Liver (tissue), 9 donors: ENCODE data around the gene IL1A. TPM values are rescaled to one million over a fixed set of nuclear protein-coding genes. Genes with fewer than 3 reads are reported as not detected.

Source experiments
- DNase-seq: peaks from one replicate; pipeline ENCODE4 v3.0.0-alpha.2; 2017; ENCODE audit warnings: low spot score
- H3K27ac ChIP-seq, 2 donors: one replicate each; pipeline ENCODE4 v1.7.0; 2013; ENCODE audit warnings: inconsistent platforms in 2 of 2, low read length in 2 of 2, control low read depth in 1 of 2, low read depth in 1 of 2, mild to moderate bottlenecking in 1 of 2
- H3K27me3 ChIP-seq, 4 donors: one replicate each; pipeline versions ENCODE4 v1.6.1 to v1.7.0; 2013; ENCODE audit warnings: low read length in 3 of 4, inconsistent platforms in 1 of 4, mild to moderate bottlenecking in 1 of 4, moderate library complexity in 1 of 4; ENCODE audit not compliant: control insufficient read depth in 4 of 4, insufficient read depth in 4 of 4
- H3K36me3 ChIP-seq, 4 donors: one replicate each; pipeline versions ENCODE4 v1.6.1 to v1.7.0; 2013; ENCODE audit warnings: low read length in 3 of 4, mild to moderate bottlenecking in 3 of 4, low read depth in 1 of 4, moderate library complexity in 1 of 4; ENCODE audit not compliant: control insufficient read depth in 4 of 4, insufficient read depth in 3 of 4
- H3K4me1 ChIP-seq, 4 donors: one replicate each; pipeline versions ENCODE4 v1.6.1 to v1.7.0; 2013; ENCODE audit warnings: low read length in 3 of 4, mild to moderate bottlenecking in 3 of 4, moderate library complexity in 1 of 4; ENCODE audit not compliant: control insufficient read depth in 4 of 4, insufficient read depth in 4 of 4
- H3K4me3 ChIP-seq, 3 donors: one replicate each; pipeline versions ENCODE4 v1.6.1 to v1.7.0; 2013; ENCODE audit warnings: low read length in 3 of 3, control low read depth in 1 of 3, low read depth in 1 of 3, mild to moderate bottlenecking in 1 of 3
- H3K9ac ChIP-seq, 2 donors: one replicate each; pipeline ENCODE4 v1.7.0; 2013; ENCODE audit warnings: low read length in 2 of 2, mild to moderate bottlenecking in 2 of 2, moderate library complexity in 2 of 2, control low read depth in 1 of 2, low read depth in 1 of 2
- H3K9me3 ChIP-seq, 4 donors: one replicate each; pipeline versions ENCODE4 v1.6.1 to v1.7.0; 2013; ENCODE audit warnings: low read length in 3 of 4; ENCODE audit not compliant: control insufficient read depth in 4 of 4
- ATF3 ChIP-seq: IDR thresholded peaks from 2 replicates; pipeline ENCODE4 v1.6.1; 2016; ENCODE audit warnings: antibody characterized with exemption
- CTCF ChIP-seq: fragments of 150-350 bp; IDR thresholded peaks from 2 replicates; pipeline ENCODE4 v1.5.1; 2017; ENCODE audit warnings: improper control_type of control experiment, low read depth, low read length; ENCODE audit not compliant: missing input control
- EGR1 ChIP-seq, 2 donors: IDR thresholded peaks; 2 replicates each; pipeline ENCODE4 v1.6.1; 2016 to 2018; ENCODE audit warnings: antibody characterized with exemption in 2 of 2, low read depth in 2 of 2
- FOXA2 ChIP-seq: IDR thresholded peaks from 2 replicates; pipeline ENCODE4 v1.6.1; 2016; ENCODE audit warnings: antibody characterized with exemption
- HNF4A ChIP-seq, 2 donors: conservative IDR thresholded peaks; 2 replicates each; pipeline ENCODE4 v1.6.1; 2016; ENCODE audit warnings: antibody characterized with exemption in 2 of 2, mild to moderate bottlenecking in 2 of 2
- HNF4G ChIP-seq: IDR thresholded peaks from 2 replicates; pipeline ENCODE4 v1.6.1; 2016; ENCODE audit warnings: antibody characterized with exemption
- JUND ChIP-seq, 2 donors: IDR thresholded peaks; 2 replicates each; pipeline ENCODE4 v1.6.1; 2016; ENCODE audit warnings: antibody characterized with exemption in 2 of 2
- MAX ChIP-seq: IDR thresholded peaks from 2 replicates; pipeline ENCODE4 v1.6.1; 2016; ENCODE audit warnings: antibody characterized with exemption
- NR2F2 ChIP-seq: IDR thresholded peaks from 2 replicates; pipeline ENCODE4 v1.6.1; 2016; ENCODE audit warnings: antibody characterized with exemption
- RAD21 ChIP-seq, 2 donors: IDR thresholded peaks; 2 replicates each; pipeline ENCODE4 v1.6.1; 2016; ENCODE audit warnings: antibody characterized with exemption in 2 of 2, mild to moderate bottlenecking in 2 of 2
- REST ChIP-seq: IDR thresholded peaks from 2 replicates; pipeline ENCODE4 v1.6.1; 2016; ENCODE audit warnings: antibody characterized with exemption, mild to moderate bottlenecking
- RXRA ChIP-seq, 2 donors: IDR thresholded peaks; 2 replicates each; pipeline ENCODE4 v1.6.1; 2017 to 2018; ENCODE audit warnings: antibody characterized with exemption in 2 of 2, mild to moderate bottlenecking in 1 of 2
- SP1 ChIP-seq: IDR thresholded peaks from 2 replicates; pipeline ENCODE4 v1.6.1; 2018; ENCODE audit warnings: antibody characterized with exemption, mild to moderate bottlenecking
- TAF1 ChIP-seq: conservative IDR thresholded peaks from 2 replicates; pipeline ENCODE4 v1.6.1; 2016; ENCODE audit warnings: antibody characterized with exemption, mild to moderate bottlenecking
- YY1 ChIP-seq: IDR thresholded peaks from 2 replicates; pipeline ENCODE4 v1.6.1; 2016; ENCODE audit warnings: antibody characterized with exemption, mild to moderate bottlenecking
- ZBTB33 ChIP-seq: IDR thresholded peaks from 2 replicates; pipeline ENCODE4 v1.6.1; 2016; ENCODE audit warnings: antibody characterized with exemption
- WGBS: extraction: QIAGEN DNeasy Blood & Tissue Kit; methylation state at CpG from one replicate; pipeline ENCODE4 v1.1.7; 2013; 5-methylcytosine and 5-hydroxymethylcytosine counted together
- polyA plus RNA-seq, 2 donors: library from polyadenylated mRNA; stranded (reverse) in 1 of 2; unstranded in 1 of 2; fragments of 200-250 nt in 1 of 2; fragments of >200 nt in 1 of 2; fragmentation: Nextera tagmentation in 1 of 2; extraction: Ambion mirVana in 1 of 2; gene quantifications; one replicate each; pipeline versions ENCODE4 v1.2.1 to v1.2.3, GENCODE V29; 2013 to 2015
- total RNA-seq, 2 donors: library from RNA; depleted of rRNA; stranded (reverse); fragments of >200 nt; gene quantifications; one replicate each; pipeline ENCODE4 v1.2.3, GENCODE V29; 2014
- donor health status: healthy.
- donor health status: healthy.
- donor health status: healthy.
- donor health status: healthy.
- donor health status: healthy.

IL1A gene
- total and polyA plus RNA-seq, 4 donors: 0.05 TPM; not detected in 3

- no peaks in the 10 kb centered on the region for H3K36me3 ChIP-seq
Measured at GRCh38 chr2:112757265-112757664, 27.0 kb downstream of the IL1A start.

GRCh38 chr2:112756207-112756606 is 28.1 kb downstream of the IL1A start:
- Histone ChIP-seq H3K9ac (no peak overlapping the region), H3K36me3 (no peaks in the 10 kb centered on the region), H3K4me3 (no peak overlapping the region), H3K4me1 (peaks cover 4 to 25% (median 11%) of the 10 kb centered on the region in 4 donors), H3K9me3 (no peaks in the 10 kb centered on the region), H3K27ac (no peak overlapping the region), H3K27me3 (no peaks in the 10 kb centered on the region)
- 81% methylated on average over 3 of the region's 3 CpGs for WGBS
- TF ChIP-seq RXRA (IDR thresholded peaks at IDR 0.05) (no peak), JUND (IDR thresholded peaks at IDR 0.05) (no peak), CTCF (no peak), MAX (no peak), YY1 (no peak), EGR1 (IDR thresholded peaks at IDR 0.05; ENCODE audit: low read depth in 2 of 2) (no peak), REST (no peak), NR2F2 (no peak), SP1 (no peak), TAF1 (no peak), FOXA2 (no peak), ZBTB33 (no peak), HNF4G (no peak), ATF3 (no peak), RAD21 (IDR thresholded peaks at IDR 0.05) (no peak)
- DNase-seq: no peak

More at GRCh38 chr2:112757265-112757664, 27.0 kb downstream of the IL1A start:
- no peak overlapping the region for H3K4me3 ChIP-seq
- peak; percentile 40 for DNase-seq
- 55% methylated on average over 3 of the region's 3 CpGs for WGBS
- peaks cover 0 to 16% (median 8%) of the 10 kb centered on the region in 4 donors for H3K4me1 ChIP-seq
- no peak overlapping the region for H3K9ac ChIP-seq
- peak overlapping the region; percentile 34 to 55 for H3K27ac ChIP-seq
- peak; percentile 58 to 59 for TF ChIP-seq HNF4A (conservative IDR thresholded peaks at IDR 0.05)
- no peak for TF ChIP-seq TAF1
- TF ChIP-seq JUND (IDR thresholded peaks at IDR 0.05): peak in 1 of 2 donors; percentile 50
- no peak for TF ChIP-seq EGR1 (IDR thresholded peaks at IDR 0.05; ENCODE audit: low read depth in 2 of 2)
- TF ChIP-seq RXRA (IDR thresholded peaks at IDR 0.05): peak; percentile 56 to 58
- TF ChIP-seq FOXA2: no peak
- peak; percentile 52 for TF ChIP-seq SP1
- peak; percentile 84 for TF ChIP-seq ATF3
- TF ChIP-seq RAD21 (IDR thresholded peaks at IDR 0.05): peak in 1 of 2 donors; percentile 39
- no peaks in the 10 kb centered on the region for H3K27me3 ChIP-seq
- H3K9me3 ChIP-seq: no peaks in the 10 kb centered on the region
